CD4-positive, alpha-beta T cell treated with Interleukin-4 for 4 hours (primary cell): ENCODE results near the gene G6PC1.
"Not testable (repeated sequence)": the region's sequence is repeated elsewhere in the genome, so short reads cannot be mapped to it uniquely, and the experiment has no call there.

Experiments
- DNase-seq: peaks from one replicate; pipeline ENCODE4 v3.0.0-alpha.2; 2020

The G6PC1 gene

GRCh38 chr17:42873932-42874695, 26.5 kb upstream of the G6PC1 start:
- not testable (repeated sequence) for DNase-seq

- DNase-seq: no peak
These were observed 23.6 kb upstream of the G6PC1 start for GRCh38 chr17:42877037-42877436.

GRCh38 chr17:42878123-42878880, 22.3 kb upstream of the G6PC1 start:
- no peak for DNase-seq

GRCh38 chr17:42878924-42879595, 21.5 kb upstream of the G6PC1 start:
- no peak for DNase-seq

GRCh38 chr17:42879596-42879985, 21.0 kb upstream of the G6PC1 start:
- no peak for DNase-seq

- DNase-seq: no peak
These were observed 19.8 kb upstream of the G6PC1 start for GRCh38 chr17:42880776-42881310.

GRCh38 chr17:42881706-42882105, 18.9 kb upstream of the G6PC1 start:
- DNase-seq: not testable (repeated sequence)

- no peak for DNase-seq
These were observed 18.4 kb upstream of the G6PC1 start for GRCh38 chr17:42882166-42882565.

GRCh38 chr17:42883802-42884558, 16.6 kb upstream of the G6PC1 start:
- no peak for DNase-seq

GRCh38 chr17:42885806-42886205, 14.8 kb upstream of the G6PC1 start:
- DNase-seq: not testable (repeated sequence)

GRCh38 chr17:42886283-42887176, 14.1 kb upstream of the G6PC1 start:
- DNase-seq: no peak

- DNase-seq: no peak
These were observed 10.8 kb upstream of the G6PC1 start for GRCh38 chr17:42889809-42890208.

- no peak for DNase-seq
These were observed 9.0 kb upstream of the G6PC1 start for GRCh38 chr17:42891539-42892152.

GRCh38 chr17:42893359-42893758, 7.2 kb upstream of the G6PC1 start:
- DNase-seq: no peak

- DNase-seq: no peak
These were observed 6.1 kb upstream of the G6PC1 start for GRCh38 chr17:42894283-42895184.

GRCh38 chr17:42895185-42895555, 5.4 kb upstream of the G6PC1 start:
- no peak for DNase-seq

GRCh38 chr17:42898147-42898811, 2.3 kb upstream of the G6PC1 start:
- no peak for DNase-seq

GRCh38 chr17:42899981-42900380, 618 bp upstream of the G6PC1 start:
- DNase-seq: not testable (repeated sequence)

- no peak for DNase-seq
These were observed 1.1 kb downstream of the G6PC1 start for GRCh38 chr17:42901535-42902229.
